Endodermal cell (in vitro differentiated cells): Measurements from ENCODE around the gene ACVR1C. TPM values are rescaled to one million over a fixed set of nuclear protein-coding genes. Genes with fewer than 3 reads are reported as not detected.

ENCODE experiments used
- DNase-seq: peaks from one replicate; pipeline ENCODE4 v3.0.0-alpha.2; 2017
- H3K27ac ChIP-seq: 2 replicates; pipeline ENCODE4 v1.5.1; 2013; ENCODE audit warnings: mild to moderate bottlenecking, low read depth, low read length, moderate library complexity
- H3K27me3 ChIP-seq: 2 replicates; pipeline ENCODE4 v1.6.1; 2013; ENCODE audit warnings: mild to moderate bottlenecking, low read length, moderate library complexity; ENCODE audit not compliant: insufficient read depth, control insufficient read depth, poor library complexity, severe bottlenecking
- H3K36me3 ChIP-seq: 2 replicates; pipeline ENCODE4 v1.7.0; 2013; ENCODE audit warnings: mild to moderate bottlenecking, low read length, moderate library complexity; ENCODE audit not compliant: control insufficient read depth, insufficient read depth
- H3K4me1 ChIP-seq: one replicate; pipeline ENCODE4 v1.7.0; 2013; ENCODE audit warnings: low read length; ENCODE audit not compliant: control insufficient read depth, insufficient read depth
- H3K4me3 ChIP-seq: 2 replicates; pipeline ENCODE4 v1.5.1; 2013; ENCODE audit warnings: mild to moderate bottlenecking, low read length, moderate library complexity
- H3K9ac ChIP-seq: 2 replicates; pipeline ENCODE4 v1.6.1; 2013; ENCODE audit warnings: mild to moderate bottlenecking, low read length, moderate library complexity; ENCODE audit not compliant: poor library complexity, severe bottlenecking; ENCODE audit errors: extremely low read depth
- H3K9me3 ChIP-seq: 2 replicates; pipeline ENCODE4 v1.6.1; 2013; ENCODE audit warnings: mild to moderate bottlenecking, low read length, moderate library complexity; ENCODE audit not compliant: control insufficient read depth
- H3K27ac Mint-ChIP-seq: 2 replicates; pipeline ENCODE4 v1.8.0; 2020; ENCODE audit warnings: mixed read lengths
- H3K27me3 Mint-ChIP-seq: 2 replicates; pipeline ENCODE4 v1.8.0; 2021; ENCODE audit warnings: mild to moderate bottlenecking, mixed read lengths; ENCODE audit not compliant: insufficient read depth
- H3K36me3 Mint-ChIP-seq: 2 replicates; pipeline ENCODE4 v1.8.0; 2020; ENCODE audit warnings: low read depth, mixed read lengths
- H3K4me1 Mint-ChIP-seq: 2 replicates; pipeline ENCODE4 v1.8.0; 2020; ENCODE audit warnings: mixed read lengths
- H3K4me3 Mint-ChIP-seq: 2 replicates; pipeline ENCODE4 v1.8.0; 2020; ENCODE audit warnings: mild to moderate bottlenecking, moderate library complexity, mixed read lengths
- H3K9me3 Mint-ChIP-seq: 2 replicates; pipeline ENCODE4 v1.8.0; 2020; ENCODE audit warnings: mild to moderate bottlenecking, mixed read lengths
- WGBS, 2 experiments: methylation state at CpG; one replicate each; pipeline versions ENCODE4 v1.1.5 to v1.1.7; 2013; ENCODE audit warnings: missing lambda C conversion rate in 2 of 2, mixed read lengths in 1 of 2; ENCODE audit not compliant: insufficient coverage in 1 of 2, insufficient read length in 1 of 2; 5-methylcytosine and 5-hydroxymethylcytosine counted together
- total RNA-seq, 2 donors: library from RNA; stranded (reverse); fragmentation: NEBNext Ultra II Directional in 1 of 2; extraction: Animal tissue kit (Norgen Biotek cat#: 25700) in 1 of 2; gene quantifications; 2 replicates in 1 of 2; 3 replicates in 1 of 2; pipeline ENCODE4 v1.2.1, GENCODE V29; 2021
- TF ChIP-seq, protein P1 (sequence below): fragments of 200-600 bp; sonication (generic); conservative IDR thresholded peaks from 2 replicates; pipeline ENCODE4 v1.5.0; 2021; ENCODE audit warnings: antibody characterized with exemption, mild to moderate bottlenecking

The ACVR1C gene
- total RNA-seq, 2 donors from 2014 or later: 0.59 to 0.69 TPM

DNA sequence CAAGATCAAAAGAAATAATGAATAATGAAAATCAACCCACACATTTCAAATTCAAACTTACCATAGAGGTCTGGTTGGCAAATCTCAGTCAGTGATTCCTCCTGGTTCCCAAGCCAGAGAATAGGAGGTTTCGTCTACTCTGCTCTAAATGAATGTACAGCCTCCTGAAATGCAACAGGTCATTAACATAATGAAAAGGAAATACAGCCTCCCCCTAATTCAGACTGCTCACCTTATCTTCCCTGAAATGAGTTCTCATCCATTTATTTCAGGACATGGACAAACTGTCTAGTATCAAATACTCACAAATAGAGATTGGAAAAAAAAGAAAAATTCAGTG, 141.4 kb downstream of the ACVR1C start:
- Mint-ChIP-seq H3K4me1 (peaks cover 5% of the 10 kb centered on the region), H3K27me3 (peaks cover 1% of the 10 kb centered on the region), H3K4me3 (no peak overlapping the region), H3K9me3 (no peaks in the 10 kb centered on the region), H3K27ac (no peak overlapping the region), H3K36me3 (no peaks in the 10 kb centered on the region)
- H3K9ac ChIP-seq: no peak overlapping the region
- H3K27me3 ChIP-seq: no peaks in the 10 kb centered on the region
- H3K9me3 ChIP-seq: no peaks in the 10 kb centered on the region
- DNase-seq: no peak
- H3K27ac ChIP-seq: no peak overlapping the region
- no peak overlapping the region for H3K4me3 ChIP-seq
- WGBS, 2 experiments: 92% methylated on average over 1 of the region's 1 CpG; no CpG with 5 or more reads in 1 of the 2 experiments
- H3K4me1 ChIP-seq: peaks cover 9% of the 10 kb centered on the region
- no peaks in the 10 kb centered on the region for H3K36me3 ChIP-seq
- TF ChIP-seq, protein P1, sequence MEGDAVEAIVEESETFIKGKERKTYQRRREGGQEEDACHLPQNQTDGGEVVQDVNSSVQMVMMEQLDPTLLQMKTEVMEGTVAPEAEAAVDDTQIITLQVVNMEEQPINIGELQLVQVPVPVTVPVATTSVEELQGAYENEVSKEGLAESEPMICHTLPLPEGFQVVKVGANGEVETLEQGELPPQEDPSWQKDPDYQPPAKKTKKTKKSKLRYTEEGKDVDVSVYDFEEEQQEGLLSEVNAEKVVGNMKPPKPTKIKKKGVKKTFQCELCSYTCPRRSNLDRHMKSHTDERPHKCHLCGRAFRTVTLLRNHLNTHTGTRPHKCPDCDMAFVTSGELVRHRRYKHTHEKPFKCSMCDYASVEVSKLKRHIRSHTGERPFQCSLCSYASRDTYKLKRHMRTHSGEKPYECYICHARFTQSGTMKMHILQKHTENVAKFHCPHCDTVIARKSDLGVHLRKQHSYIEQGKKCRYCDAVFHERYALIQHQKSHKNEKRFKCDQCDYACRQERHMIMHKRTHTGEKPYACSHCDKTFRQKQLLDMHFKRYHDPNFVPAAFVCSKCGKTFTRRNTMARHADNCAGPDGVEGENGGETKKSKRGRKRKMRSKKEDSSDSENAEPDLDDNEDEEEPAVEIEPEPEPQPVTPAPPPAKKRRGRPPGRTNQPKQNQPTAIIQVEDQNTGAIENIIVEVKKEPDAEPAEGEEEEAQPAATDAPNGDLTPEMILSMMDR: no peak

DNA sequence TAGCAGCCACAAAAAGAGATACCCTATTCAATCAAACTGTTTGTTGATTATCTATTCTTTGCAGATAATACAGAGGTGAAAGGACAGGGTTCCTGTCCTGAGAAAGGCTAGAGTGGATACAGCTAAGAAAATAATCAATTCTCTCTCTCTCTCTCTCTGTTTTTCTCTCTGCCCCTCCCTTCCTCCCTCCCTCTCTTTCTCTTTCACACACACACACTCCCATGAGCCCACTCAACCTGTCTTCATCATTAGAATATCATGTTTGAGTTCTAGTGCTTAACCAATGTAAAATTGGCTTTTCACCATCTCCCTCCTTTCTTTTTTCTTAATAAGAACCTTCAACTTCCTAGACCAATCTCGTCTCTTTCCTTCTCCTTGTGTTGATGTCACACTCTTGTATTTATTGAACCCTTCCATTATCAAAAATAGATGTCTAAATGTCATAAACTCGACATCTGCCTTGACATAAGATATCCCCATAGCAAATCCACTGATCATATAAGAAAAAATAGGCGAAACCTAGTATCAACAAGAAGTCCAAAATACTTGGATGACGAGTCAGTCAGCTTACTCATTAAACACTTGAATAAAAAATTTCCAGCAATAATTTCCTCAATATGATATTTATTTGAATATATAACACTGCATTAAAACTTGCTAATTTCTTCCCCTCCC, 141.9 kb downstream of the ACVR1C start:
- no peaks in the 10 kb centered on the region for H3K27me3 Mint-ChIP-seq
- no peaks in the 10 kb centered on the region for H3K36me3 ChIP-seq
- H3K4me1 ChIP-seq: peaks cover 9% of the 10 kb centered on the region
- H3K27me3 ChIP-seq: no peaks in the 10 kb centered on the region
- TF ChIP-seq, protein P1: no peak
- H3K4me1 Mint-ChIP-seq: peaks cover 5% of the 10 kb centered on the region
- H3K9me3 Mint-ChIP-seq: no peaks in the 10 kb centered on the region
- 91 to 92% methylated on average over 1 to 4 of the region's 4 CpGs for WGBS, 2 experiments
- H3K27ac Mint-ChIP-seq: no peak overlapping the region
- no peak overlapping the region for H3K4me3 ChIP-seq
- no peaks in the 10 kb centered on the region for H3K36me3 Mint-ChIP-seq
- no peaks in the 10 kb centered on the region for H3K9me3 ChIP-seq
- no peak for DNase-seq
- H3K4me3 Mint-ChIP-seq: no peak overlapping the region
- H3K27ac ChIP-seq: no peak overlapping the region
- H3K9ac ChIP-seq: no peak overlapping the region

DNA sequence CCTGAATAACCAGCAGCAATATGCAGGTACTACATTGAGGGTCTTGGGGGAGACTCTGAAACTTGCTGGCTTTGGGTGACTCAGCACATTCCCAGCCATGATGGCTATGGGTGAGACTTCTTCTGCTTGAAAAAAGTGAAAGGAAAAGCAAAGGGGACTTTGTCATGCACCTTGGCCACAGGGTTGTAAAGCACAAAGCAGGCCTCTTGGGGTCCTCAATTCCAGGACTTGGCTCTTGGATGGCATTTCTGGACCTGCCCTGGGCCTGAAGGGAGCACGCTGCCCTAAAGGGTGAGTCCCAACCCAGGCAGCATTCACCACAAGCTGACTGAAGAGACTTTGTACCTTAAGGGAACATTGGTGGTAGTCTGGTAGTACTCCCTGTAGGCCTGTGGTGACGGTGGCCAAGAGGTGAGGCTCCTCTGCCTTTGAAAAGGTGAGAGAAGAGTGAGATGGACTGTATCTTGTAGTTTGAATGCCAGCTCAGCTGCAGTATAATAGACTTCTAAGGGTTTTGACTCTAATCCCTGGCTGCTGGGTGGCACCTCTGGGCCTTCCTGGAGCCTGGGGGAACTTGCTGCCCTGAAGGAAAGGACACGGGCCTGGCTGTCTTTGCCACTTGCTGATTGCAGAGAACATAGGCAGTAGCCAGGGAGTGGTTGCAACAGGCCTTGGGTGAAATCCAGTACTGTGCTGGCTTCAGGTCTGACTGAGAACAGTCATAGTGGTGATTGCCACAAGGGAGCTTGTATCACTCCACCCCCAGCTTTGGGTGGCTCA, 148.3 kb downstream of the ACVR1C start:
- H3K9me3 Mint-ChIP-seq: no peaks in the 10 kb centered on the region
- H3K27ac Mint-ChIP-seq: no peak overlapping the region
- no peaks in the 10 kb centered on the region for H3K4me1 Mint-ChIP-seq
- no peak overlapping the region for H3K4me3 ChIP-seq
- TF ChIP-seq, protein P1: no peak
- no peaks in the 10 kb centered on the region for H3K4me1 ChIP-seq
- H3K27ac ChIP-seq: no peak overlapping the region
- H3K9ac ChIP-seq: no peak overlapping the region
- no peak for DNase-seq
- H3K4me3 Mint-ChIP-seq: no peak overlapping the region
- no peaks in the 10 kb centered on the region for H3K9me3 ChIP-seq
- 94 to 100% methylated on average over 1 to 3 of the region's 3 CpGs for WGBS, 2 experiments
- H3K36me3 ChIP-seq: no peaks in the 10 kb centered on the region
- no peaks in the 10 kb centered on the region for H3K27me3 Mint-ChIP-seq
- H3K36me3 Mint-ChIP-seq: no peaks in the 10 kb centered on the region
- H3K27me3 ChIP-seq: no peaks in the 10 kb centered on the region
